K562 (cell line): ENCODE data around the gene EFEMP2. TPM values are rescaled to one million over a fixed set of nuclear protein-coding genes. Genes with fewer than 3 reads are reported as not detected.
A peak's percentile ranks its signal among the peaks of the same experiment; 100 is the strongest.

Experiments used
- ARID2 ChIP-seq: fragments of 450-650 bp; IDR thresholded peaks from 2 replicates; pipeline ENCODE4 v1.6.1; 2017; ENCODE audit warnings: antibody characterized with exemption, mild to moderate bottlenecking
- CBX3 ChIP-seq, 2 experiments: IDR thresholded peaks; 1 replicate in 1 of 2; 2 replicates in 1 of 2; pipeline ENCODE4 v1.6.1; 2012; ENCODE audit warnings: inconsistent platforms in 2 of 2, low read length in 2 of 2, borderline replicate concordance in 1 of 2, control low read depth in 1 of 2
- CGGBP1 ChIP-seq: fragments of 250-450 bp; sonication (Bioruptor Pico); IDR thresholded peaks from 2 replicates; pipeline ENCODE4 v1.9.0; 2021; ENCODE audit warnings: mild to moderate bottlenecking
- E2F1 ChIP-seq: sonication (generic); formaldehyde crosslinking; IDR thresholded peaks from 2 replicates; pipeline ENCODE4 v1.8.1; 2023; ENCODE audit warnings: mild to moderate bottlenecking, missing genetic modification reagents, moderate library complexity
- FIP1L1 ChIP-seq: fragments of 200-400 bp; formaldehyde crosslinking; IDR thresholded peaks from 2 replicates; pipeline ENCODE4 v1.6.1; 2018; ENCODE audit warnings: mild to moderate bottlenecking, low read depth, low read length; ENCODE audit not compliant: poor library complexity, severe bottlenecking
- FOXP4 ChIP-seq: sonication (generic); formaldehyde crosslinking; IDR thresholded peaks from 2 replicates; pipeline ENCODE4 v1.8.0; 2022; ENCODE audit warnings: mild to moderate bottlenecking, missing genetic modification reagents, borderline replicate concordance
- HEY1 ChIP-seq: fragments of 250-450 bp; sonication (Bioruptor Pico); IDR thresholded peaks from 2 replicates; pipeline ENCODE4 v1.5.0; 2020; ENCODE audit warnings: mild to moderate bottlenecking, moderate library complexity, borderline replicate concordance
- HIVEP1 ChIP-seq: fragments of 250-450 bp; sonication (Bioruptor Pico); IDR thresholded peaks from 2 replicates; pipeline ENCODE4 v1.4.0; 2020; ENCODE audit warnings: mild to moderate bottlenecking
- HNRNPL ChIP-seq: fragments of 200-400 bp; formaldehyde crosslinking; IDR thresholded peaks from 2 replicates; pipeline ENCODE4 v1.6.1; 2017; ENCODE audit warnings: low read depth, mild to moderate bottlenecking, low read length
- JUN ChIP-seq, 2 experiments: sonication (generic) in 1 of 2; formaldehyde crosslinking in 1 of 2; IDR thresholded peaks; 2 replicates each; pipeline versions ENCODE4 v1.6.1 to v1.8.0; 2012 to 2022; ENCODE audit warnings: borderline replicate concordance in 2 of 2, mild to moderate bottlenecking in 2 of 2, improper control_type of control experiment in 1 of 2, low read depth in 1 of 2, low read length in 1 of 2, missing genetic modification reagents in 1 of 2
- KLF1 ChIP-seq: fragments of 450-650 bp; IDR thresholded peaks from 2 replicates; pipeline ENCODE4 v1.6.1; 2016; ENCODE audit warnings: missing genetic modification characterization, missing compliant biosample characterization
- MED1 ChIP-seq: sonication (generic); formaldehyde crosslinking; IDR thresholded peaks from 2 replicates; pipeline ENCODE4 v1.8.1; 2023; ENCODE audit warnings: missing genetic modification reagents, borderline replicate concordance
- MTA1 ChIP-seq: fragments of 450-650 bp; IDR thresholded peaks from 2 replicates; pipeline ENCODE4 v1.6.1; 2017; ENCODE audit warnings: borderline replicate concordance
- MTF1 ChIP-seq: fragments of 250-450 bp; sonication (Bioruptor Pico); IDR thresholded peaks from 2 replicates; pipeline ENCODE4 v1.9.0; 2021; ENCODE audit warnings: moderate library complexity, mild to moderate bottlenecking, inconsistent platforms, borderline replicate concordance
- MYNN ChIP-seq, 2 experiments: sonication (generic); formaldehyde crosslinking in 1 of 2; IDR thresholded peaks; 2 replicates each; pipeline versions ENCODE4 v1.5.0 to v1.6.1; 2016 to 2020; ENCODE audit warnings: antibody characterized with exemption in 1 of 2, missing genetic modification reagents in 1 of 2
- PCBP1 ChIP-seq: fragments of 200-400 bp; formaldehyde crosslinking; IDR thresholded peaks from 2 replicates; pipeline ENCODE4 v1.6.1; 2018; ENCODE audit warnings: mild to moderate bottlenecking, low read depth, low read length; ENCODE audit not compliant: poor library complexity, severe bottlenecking
- POLR2AphosphoS5 ChIP-seq: IDR thresholded peaks from 2 replicates; pipeline ENCODE4 v1.6.1; 2011; ENCODE audit warnings: mild to moderate bottlenecking, low read depth, low read length, moderate library complexity; ENCODE audit not compliant: control insufficient read depth, insufficient read depth
- RBBP5 ChIP-seq: fragments of 200-600 bp; sonication (generic); IDR thresholded peaks from 2 replicates; pipeline ENCODE4 v1.6.1; 2012; ENCODE audit warnings: borderline replicate concordance, mild to moderate bottlenecking, low read length, control low read depth, inconsistent platforms; ENCODE audit not compliant: insufficient read depth, poor library complexity, severe bottlenecking
- RBM34 ChIP-seq: fragments of 200-400 bp; formaldehyde crosslinking; IDR thresholded peaks from 2 replicates; pipeline ENCODE4 v1.6.1; 2018; ENCODE audit warnings: low read length, borderline replicate concordance; ENCODE audit not compliant: insufficient read depth
- ZBTB1 ChIP-seq: sonication (generic); formaldehyde crosslinking; IDR thresholded peaks from 2 replicates; pipeline ENCODE4 v1.8.1; 2023; ENCODE audit warnings: missing genetic modification reagents, low read depth, mild to moderate bottlenecking, borderline replicate concordance
- ZC3H11A ChIP-seq: IDR thresholded peaks from 2 replicates; pipeline ENCODE4 v1.6.1; 2012; ENCODE audit warnings: low read depth, low read length, improper control_type of control experiment
- ZNF239 ChIP-seq: fragments of 250-450 bp; sonication (Bioruptor Pico); IDR thresholded peaks from 2 replicates; pipeline ENCODE4 v1.4.0; 2020; ENCODE audit warnings: mild to moderate bottlenecking
- ZNF263 ChIP-seq: sonication (generic); formaldehyde crosslinking; IDR thresholded peaks from 2 replicates; pipeline ENCODE4 v1.8.0; 2022; ENCODE audit warnings: mild to moderate bottlenecking, missing genetic modification reagents, borderline replicate concordance
- polyA plus RNA-seq, 8 experiments: library from polyadenylated mRNA; depleted of rRNA in 4 of 8; stranded (reverse) in 5 of 8; unstranded in 3 of 8; fragments of >200 nt; fragmentation: Nextera tagmentation in 2 of 8; fragmentation: Illumina TruSeq in 1 of 8; extraction: Ambion mirVana in 2 of 8; extraction: Trizol in 1 of 8; gene quantifications; 2 replicates each; pipeline versions ENCODE4 v1.2.1 to v1.2.3, GENCODE V29; 2011 to 2014; ENCODE audit warnings: inconsistent platforms in 1 of 8, missing spikeins in 1 of 8
- total RNA-seq, 7 experiments: library from RNA; depleted of rRNA in 6 of 7; stranded (reverse); fragments of >200 nt in 6 of 7; fragmentation: Illumina TruSeq in 2 of 7; extraction: Trizol in 2 of 7; gene quantifications; 2 replicates each; pipeline versions ENCODE4 v1.2.1 to v1.2.3, GENCODE V29; 2011 to 2021; ENCODE audit warnings: low replicate concordance in 1 of 7

Gene EFEMP2
- total and polyA plus RNA-seq, 9 of the 15 experiments (the other 6 are each of a cell fraction or from before 2014, with no cell fraction given): 0.07 to 2.9 (median 0.69) TPM; not detected in 1

- TF ChIP-seq RBBP5 (peak; percentile 72), HEY1 (CRISPR knock-in tag) (no peak), HNRNPL (peak; percentile 99), FOXP4 (CRISPR knock-in tag) (peak; percentile 21; the same call in 1 of the 2 replicates), PCBP1 (peak; percentile 99), ZBTB1 (peak; percentile 83), CBX3 (IDR thresholded peaks at IDR 0.05; ENCODE audit: borderline replicate concordance in 1 of 2, low read length in 2 of 2) (peak in 1 of 2 experiments; percentile 70; a peak in 1 of 3 replicates), ZNF263 (CRISPR knock-in tag) (peak; percentile 66; the same call in 1 of the 2 replicates), ZNF239 (CRISPR knock-in tag) (no peak), KLF1 (peak; percentile 44; the same call in 1 of the 2 replicates), MTF1 (no peak), E2F1 (CRISPR knock-in tag) (peak; percentile 25; the same call in 1 of the 2 replicates), ZC3H11A (no peak), JUN (IDR thresholded peaks at IDR 0.05; ENCODE audit: borderline replicate concordance, low read depth, low read length) (peak; percentile 95), JUN (CRISPR knock-in tag; IDR thresholded peaks at IDR 0.05; ENCODE audit: borderline replicate concordance) (0 out of 2 replicates have a peak, but pooled peaks have one; percentile 92), MYNN (IDR thresholded peaks at IDR 0.05) (peak; percentile 56; the same call in 1 of the 2 replicates), MYNN (CRISPR knock-in tag; IDR thresholded peaks at IDR 0.05) (no peak), CGGBP1 (CRISPR knock-in tag) (no peak), MED1 (no peak), MTA1 (no peak), FIP1L1 (peak; percentile 98), POLR2AphosphoS5 (peak; percentile 35; the same call in 1 of the 2 replicates), RBM34 (no peak), HIVEP1 (CRISPR knock-in tag) (no peak), ARID2 (no peak)
Observed at GRCh38 chr11:65899356-65900124, 26.9 kb upstream of the EFEMP2 start (continued).
